GM20431 (cell line): Measurements from ENCODE around the gene PBX1.
"Not testable (repeated sequence)": the region's sequence is repeated elsewhere in the genome, so short reads cannot be mapped to it uniquely, and the experiment has no call there.

Experiments
- in situ Hi-C: fragments of 300-500 bp; cut with MseI, MboI; formaldehyde crosslinking; loops from one replicate; pipeline ENCODE4 v1.15.0; 2020; ENCODE audit warnings: low sequenced_read_pairs; ENCODE audit not compliant: unreplicated experiment

PBX1 gene

DNA sequence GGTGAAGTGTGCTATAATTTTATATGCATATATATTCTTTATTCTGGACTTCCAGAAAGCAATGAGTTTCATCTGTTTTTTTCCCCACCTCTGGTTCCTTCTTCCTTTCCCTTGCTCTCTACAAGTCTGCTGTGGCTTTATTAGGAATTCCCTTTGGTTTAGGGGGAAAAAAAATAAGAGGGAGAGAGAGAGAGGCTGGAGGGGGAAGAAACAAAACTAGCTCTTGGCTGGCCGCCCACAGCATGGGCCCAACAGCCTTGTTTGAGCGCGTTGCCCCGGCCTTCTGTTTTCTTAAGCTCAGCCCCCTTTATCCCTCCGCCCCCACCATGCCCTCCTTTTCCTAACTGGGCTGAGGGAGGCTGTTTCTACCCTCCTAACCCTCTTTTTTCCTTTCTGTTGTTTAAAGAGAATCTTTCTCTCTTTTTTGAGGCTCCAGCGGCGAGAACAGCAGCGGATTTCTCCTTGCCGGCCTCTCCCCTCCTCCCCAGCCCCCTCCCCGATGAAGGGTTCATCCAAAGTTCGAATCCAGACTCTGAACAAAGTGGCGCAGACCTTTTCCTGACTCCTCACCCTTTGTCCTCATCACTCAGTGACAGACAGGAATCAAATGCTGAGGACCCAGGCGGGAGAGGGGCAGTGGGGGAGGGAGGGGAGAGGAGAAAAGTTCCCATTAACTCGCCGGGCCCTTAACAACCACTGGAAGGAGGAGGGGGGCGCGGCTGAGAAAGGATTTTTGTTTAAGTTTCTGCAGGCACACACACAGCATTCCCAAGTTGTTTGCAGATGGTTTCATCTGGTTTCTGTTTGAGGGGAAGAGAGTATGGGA, 29.7 kb downstream of the PBX1 start:
- in situ Hi-C loops, result no loop called here

DNA sequence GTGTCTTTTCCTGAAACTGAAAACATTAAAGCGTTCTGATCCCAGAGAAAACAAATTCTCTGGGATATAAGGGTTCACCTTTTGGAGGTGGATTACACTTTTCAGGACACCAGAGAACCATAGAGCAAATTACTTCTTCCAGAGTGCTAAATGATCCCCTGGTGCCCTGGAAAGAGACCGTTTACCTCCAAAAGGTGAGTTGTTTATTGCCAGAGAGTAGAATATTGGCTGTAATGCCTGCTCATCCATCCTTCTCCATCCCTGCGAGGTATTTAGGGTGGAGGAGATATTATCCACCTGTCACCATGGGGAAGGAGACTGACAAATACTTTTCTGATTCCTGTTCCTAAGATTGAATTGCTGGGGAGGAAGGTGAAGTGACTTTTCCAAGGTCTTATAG, 30.4 kb downstream of the PBX1 start:
- in situ Hi-C loops, result no loop called here

DNA sequence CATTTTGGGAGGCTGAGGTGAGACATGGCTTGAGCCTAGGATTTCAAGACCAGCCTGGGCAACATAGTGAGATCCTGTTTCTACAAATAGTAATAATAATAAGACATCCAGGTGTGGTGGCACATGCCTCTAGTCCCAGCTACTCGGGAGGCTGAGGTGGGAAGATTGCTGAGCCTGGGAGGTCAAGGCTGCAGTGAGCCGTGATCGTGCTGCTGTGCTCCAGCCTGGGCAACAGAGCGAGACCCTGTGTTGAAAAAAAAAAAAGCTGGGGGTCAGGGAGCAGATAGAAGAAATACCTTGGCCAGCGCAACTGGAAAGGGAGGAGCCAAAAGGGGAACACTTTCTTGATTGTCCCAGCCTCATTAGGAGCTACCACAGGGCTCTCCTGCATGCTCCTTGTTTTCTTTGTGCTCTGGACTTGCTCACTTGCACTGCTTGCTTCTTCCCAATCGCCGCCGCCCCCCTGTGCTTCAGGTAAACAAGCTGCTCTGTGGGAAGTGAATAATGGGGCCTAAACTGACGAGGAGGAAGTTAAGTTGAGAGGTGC, 31.1 kb downstream of the PBX1 start:
- in situ Hi-C loops, result no loop called here

DNA sequence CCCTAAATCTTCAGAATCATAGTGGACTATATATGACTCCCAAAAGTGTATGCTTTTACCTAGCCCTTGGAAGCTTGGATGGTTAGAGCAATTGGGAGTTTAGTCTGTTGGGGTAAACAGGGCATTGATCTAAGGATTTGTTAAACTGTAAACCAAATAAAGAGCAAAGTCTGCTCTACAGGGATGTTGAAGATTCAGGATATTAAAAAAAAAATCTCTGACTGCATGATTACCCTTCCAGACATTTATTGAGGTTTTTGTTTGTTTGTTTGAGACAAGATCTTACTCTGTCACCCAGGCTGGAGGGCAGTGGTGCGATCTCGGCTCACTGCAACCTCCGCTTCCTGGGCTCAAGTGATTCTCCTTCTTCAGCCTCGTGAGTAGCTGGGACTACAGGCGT, 31.6 kb downstream of the PBX1 start:
- in situ Hi-C loops, result no loop called here

DNA sequence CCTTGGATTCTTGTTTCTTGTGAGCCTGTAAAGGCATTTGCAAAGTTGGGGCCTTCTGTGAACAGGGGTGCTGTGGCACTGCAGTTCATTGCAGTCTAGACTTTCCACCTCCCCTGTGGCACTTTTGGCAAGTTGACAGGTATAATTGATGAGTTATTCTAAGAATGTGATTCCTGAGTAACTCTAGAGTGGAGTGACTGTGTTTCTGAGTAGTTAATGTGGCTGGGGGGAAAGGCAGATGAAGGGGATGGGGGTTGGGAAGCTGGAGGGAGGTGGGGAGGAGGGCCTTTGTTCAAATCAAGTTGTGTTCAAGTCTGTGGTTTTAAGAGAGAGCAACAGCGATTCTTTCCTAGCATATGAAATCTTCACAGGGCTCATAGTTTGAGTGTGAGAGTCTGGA, 32.9 kb downstream of the PBX1 start:
- in situ Hi-C loops, result no loop called here

DNA sequence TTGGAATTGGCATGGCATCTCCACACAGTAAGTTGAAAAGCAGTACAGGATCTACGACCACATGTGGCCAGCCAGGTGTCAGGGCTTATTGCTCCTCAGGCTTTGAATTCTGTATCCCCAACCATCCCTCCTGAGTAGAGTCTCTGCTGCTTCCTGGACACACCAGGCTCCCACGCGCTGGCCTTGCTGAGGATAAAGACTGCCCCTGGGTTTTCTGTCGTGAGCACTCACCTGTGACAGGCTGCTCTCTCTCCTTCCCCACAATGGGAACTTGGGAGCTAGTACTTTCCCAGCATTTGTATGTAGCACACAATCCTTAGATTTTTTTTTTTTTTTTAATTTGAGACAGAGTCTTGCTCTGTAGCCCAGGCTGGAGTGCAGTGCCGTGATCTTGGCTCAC, 33.6 kb downstream of the PBX1 start:
- in situ Hi-C loops, result no loop called here

DNA sequence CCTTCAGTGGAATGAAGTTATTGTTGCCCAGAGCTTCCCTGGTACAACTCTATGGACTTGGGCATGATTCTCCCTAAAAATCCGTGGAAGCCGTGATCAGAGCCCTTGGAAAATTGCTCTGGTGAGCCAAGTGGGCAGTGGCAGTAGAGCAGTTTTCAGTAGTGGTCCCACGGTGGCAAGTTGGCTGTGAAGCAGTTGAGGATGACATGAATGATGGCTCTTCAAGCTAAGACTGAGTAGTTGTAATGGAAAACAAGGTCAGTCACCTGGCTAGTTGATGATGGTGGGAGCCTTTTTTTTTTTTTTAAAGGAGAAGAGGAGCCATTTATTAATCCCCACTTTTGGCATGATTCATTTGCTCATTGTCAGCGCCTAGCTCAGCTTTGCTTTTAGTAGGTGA, 36.2 kb downstream of the PBX1 start:
- in situ Hi-C loops, result no loop called here

DNA sequence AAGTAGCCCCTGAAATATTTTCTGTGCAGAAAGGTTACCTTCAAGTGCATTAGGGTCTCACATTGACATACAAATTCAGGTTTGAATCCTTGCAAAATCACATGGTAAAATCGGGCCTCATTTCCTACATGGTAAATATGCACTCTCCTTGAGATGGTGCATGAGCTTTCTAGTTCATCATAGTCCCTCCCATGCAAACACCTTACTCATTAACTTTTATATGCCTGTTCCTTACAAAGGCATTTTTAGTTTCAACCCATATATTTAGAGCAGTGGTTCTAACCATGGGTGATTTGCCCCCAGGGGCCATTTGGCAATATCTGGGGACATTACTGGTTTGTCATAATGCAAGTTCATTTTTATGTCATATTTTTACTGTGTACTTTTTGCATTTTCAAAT, 37.2 kb downstream of the PBX1 start:
- in situ Hi-C loops, result no loop called here

DNA sequence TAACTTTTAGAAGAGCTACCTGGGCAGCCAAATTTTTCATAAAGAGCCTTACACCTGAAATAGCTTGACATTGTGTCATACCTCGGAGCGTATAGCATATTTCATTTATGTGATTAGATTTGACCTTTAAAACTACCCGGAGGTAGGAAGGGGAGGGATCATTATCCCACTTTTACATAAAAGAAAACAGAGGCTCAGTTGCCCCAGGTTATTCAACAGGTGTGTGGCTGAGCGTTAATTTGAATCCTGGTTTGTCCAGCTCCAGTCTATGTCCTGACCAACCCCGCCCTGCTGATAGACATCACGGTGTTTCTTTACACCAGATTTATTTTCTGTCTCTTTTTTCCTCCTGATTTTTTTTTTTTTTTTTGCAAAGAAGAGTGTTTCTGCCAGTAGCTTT, 39.7 kb downstream of the PBX1 start:
- in situ Hi-C loops, result no loop called here

DNA sequence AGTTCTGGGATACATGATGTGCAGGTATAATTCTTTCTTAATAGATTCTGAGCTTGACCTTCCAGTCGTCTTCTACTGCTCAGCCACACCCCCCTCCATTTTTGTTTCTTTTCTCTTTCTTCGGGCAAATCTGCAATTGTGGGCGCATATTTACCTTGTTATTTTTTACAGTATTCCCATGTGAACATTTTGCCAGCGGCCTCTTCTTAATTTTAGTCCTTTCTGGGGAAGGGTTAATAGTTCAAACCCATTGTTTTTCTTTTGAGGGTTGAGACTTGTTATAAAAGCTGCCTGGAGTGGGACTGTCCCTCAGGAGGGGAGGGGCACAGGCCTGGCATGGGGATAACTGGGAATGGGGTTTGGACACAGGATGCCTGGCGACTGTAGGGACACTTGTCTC, 40.3 kb downstream of the PBX1 start:
- in situ Hi-C loops, result no loop called here

DNA sequence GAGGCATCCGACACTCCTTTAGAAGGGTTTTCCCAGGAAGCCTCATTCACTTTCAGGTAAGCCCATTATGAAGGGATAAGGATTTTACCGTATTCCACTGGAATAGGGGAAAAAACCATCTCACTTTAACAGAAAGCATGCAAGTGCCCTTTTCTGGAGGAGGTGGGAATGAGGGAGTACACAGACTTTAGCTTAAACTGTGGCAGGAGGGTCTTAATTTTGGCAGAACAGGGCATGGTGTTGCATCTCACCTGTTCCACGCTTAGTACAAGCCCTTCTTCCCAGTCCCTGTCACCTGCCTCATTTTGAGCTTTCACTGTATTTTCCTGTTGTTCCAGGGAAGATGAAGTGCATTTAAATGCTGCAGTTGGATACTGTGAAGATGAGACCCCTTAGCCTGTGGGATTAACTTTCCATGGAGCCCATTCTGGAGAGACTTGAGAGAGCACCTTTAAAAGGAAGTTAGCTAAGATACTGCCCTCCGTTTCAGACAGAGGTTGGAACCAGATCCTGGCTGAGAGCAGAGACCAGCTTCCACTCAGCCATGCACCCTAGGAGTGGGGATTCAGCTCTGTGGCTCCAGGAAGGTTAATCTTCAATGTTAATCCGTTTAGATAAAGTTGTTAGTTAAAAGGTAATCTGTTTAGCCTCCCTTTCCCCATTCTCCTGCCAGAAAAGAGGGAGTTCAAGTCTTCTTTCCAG, 42.6 kb downstream of the PBX1 start:
- in situ Hi-C loops, result no loop called here

DNA sequence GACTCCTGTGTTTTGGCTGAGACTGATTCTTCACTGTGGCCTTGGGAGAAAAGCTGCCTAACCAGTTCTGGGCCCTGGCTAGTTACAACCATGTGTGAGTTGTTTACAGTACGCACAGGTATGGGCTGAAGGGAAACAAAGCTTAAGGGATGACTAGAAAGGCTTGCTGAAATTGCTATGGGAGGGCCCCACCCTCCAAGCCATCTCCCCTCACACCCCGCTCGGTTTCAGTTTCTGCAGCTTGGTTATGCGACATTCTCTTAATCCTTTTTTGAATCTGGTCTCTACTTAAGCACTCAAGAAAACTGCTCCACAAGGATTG, 43.1 kb downstream of the PBX1 start:
- in situ Hi-C loops, result no loop called here

DNA sequence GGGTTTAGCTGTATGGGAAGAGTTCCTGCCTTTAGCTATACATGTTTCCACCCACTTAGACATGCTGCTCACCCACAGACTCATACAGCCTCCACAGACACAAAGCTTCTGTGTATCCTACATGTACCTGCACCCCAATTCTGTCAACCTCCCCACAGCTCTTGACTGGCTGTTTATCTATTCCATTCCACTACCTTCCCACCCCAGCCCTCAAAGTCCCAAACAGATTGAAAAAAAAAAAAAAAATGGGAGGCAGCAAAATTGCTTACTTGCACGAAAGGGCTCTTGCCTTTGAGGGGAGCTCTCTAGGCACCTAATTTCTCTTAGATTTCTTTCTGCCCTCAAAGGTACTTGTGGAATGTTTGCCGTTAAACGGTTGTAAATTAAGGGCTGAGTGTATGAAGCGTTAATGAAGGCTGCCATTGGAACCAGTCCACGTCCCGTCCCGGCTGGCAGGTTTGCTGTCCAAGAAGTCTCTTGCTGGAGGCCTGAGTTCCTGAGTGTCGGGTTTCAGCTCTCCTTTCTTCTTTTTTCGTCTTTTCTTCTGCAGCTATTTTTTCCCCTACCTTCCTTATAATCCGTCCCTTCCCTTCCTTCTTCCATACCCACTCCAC, 43.6 kb downstream of the PBX1 start:
- in situ Hi-C loops, result no loop called here

DNA sequence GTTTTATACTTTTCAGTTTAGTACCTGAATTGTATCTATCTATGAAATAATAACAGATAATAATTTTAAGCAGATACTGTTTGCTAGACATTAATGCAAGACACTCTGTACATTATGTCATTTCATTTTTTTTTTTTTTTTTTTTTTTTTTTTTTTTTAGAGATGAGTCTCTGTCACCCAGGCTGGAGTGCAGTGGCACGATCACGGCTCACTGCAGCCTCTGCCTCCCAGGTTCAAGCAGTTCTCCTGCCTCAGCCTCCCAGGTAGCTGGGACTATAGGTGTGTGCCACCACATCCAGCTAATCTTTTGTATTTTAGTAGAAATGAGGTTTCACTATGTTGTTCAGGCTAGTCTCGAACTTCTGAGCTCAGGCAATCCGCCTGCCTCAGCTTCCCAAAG, 44.8 kb downstream of the PBX1 start:
- in situ Hi-C loops, result not testable (repeated sequence)

DNA sequence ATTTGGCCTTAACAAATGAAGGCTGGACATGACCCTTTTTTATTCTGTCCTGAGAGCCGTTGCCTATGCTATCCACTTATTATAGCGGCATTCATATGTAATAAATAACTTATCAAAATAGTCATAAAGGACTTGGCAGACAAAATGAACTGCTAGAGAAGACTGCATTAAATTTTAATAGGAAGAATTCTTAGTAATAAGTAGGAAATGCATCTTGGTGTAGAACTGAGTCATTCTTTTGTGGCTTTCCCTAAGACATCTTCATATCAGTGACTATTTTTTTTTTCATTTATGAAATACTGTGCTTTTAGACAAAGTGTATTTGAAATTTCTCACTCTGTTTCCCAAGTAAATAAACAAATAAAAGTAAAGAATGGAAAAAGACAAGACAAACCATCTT, 45.6 kb downstream of the PBX1 start:
- in situ Hi-C loops, result no loop called here

DNA sequence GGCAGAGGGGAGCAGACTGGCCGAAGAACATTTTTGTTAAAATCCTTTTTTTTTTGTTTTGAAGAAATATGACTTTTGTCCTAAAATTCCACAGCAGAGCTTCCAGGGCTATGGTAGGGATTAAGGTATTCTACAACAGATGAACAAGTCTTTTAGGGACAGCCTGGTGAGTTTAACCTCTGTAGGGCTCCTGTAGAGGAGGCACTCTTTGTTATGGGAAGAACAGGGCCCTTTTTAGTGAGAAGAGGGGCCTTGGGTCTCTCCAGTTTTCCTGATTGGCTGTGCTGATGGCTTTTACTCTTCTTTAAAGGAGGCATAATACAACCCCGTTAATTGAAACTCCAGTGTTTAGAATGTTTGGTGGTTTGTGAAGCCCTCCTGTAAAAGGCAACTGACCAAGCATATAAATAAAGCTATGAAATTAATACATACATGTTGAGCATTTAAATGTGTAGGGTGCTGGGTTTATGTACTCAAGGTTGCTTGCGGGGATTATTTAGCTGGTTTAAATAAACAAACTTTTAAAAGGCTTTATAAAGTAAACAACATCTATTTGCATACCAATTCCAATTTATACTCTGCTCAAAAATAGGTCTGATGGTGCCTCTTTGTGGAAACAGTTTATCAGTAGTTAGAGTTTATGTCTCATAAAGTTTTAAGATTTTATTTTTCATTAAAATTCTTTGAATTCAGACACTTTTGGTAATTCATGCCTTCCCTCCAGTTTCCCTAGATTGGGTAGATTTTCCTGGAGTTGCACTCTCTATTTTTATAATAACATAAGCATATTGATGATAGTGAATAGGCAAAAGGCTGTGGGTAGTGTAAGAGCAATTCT, 46.5 kb downstream of the PBX1 start:
- in situ Hi-C loops, result no loop called here

DNA sequence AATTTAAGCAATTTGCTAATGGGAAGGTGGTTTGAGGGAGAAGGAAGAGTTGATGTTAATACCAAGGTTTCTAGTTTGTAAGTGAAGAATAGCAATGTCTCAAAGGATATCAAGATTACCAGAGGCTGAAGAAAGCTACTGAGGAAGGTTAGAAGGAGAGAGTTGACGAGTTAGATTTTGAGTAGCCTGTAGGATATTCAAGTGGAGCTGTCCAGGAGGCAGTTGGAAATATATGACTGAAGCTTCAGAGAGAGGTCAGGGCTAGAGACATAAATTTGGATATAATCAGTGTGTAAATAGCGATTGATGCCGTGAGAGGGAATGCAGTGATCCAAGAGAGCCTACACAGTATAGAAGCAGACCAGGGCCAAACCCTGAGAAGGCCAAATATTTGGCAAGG, 48.4 kb downstream of the PBX1 start:
- in situ Hi-C loops, result no loop called here

DNA sequence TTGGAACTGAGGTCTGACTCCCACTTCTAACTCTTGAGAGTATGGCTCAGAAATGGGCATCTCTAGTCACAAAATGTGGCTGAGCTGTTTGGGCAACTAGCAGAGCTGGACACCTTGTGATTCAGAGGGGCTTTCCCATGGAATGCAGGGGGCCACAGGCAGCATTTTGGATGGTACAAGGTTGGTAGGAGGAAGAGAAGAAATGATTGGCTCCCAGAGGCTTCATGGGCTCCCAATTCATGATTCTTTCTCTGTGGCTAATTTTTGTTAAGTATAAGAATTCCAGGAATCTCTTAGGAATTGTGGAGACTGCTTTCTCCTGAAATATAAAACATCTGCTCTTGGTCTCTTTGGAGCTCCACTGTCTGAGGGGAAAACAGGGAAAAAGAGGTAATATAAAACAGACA, 49.7 kb downstream of the PBX1 start:
- in situ Hi-C loops, result no loop called here

DNA sequence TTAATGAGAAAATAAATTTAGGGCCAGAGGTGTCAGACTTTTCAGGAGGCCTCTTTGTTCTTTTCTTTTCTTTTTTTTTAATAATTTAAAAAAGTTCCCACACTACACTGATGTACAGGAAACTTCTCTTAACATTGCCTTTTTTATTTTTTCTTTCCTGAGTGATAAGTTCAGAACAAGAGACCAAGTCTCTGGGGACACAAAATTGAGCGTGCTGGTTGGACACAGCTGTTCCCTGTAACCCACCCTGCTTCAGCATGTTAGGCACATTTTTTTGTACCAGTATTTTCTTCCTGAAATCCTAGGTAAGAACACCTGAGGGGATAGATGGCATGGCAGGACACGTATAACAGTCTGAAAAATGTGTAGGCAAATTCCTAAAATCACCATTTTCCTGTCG, 50.1 kb downstream of the PBX1 start:
- in situ Hi-C loops, result no loop called here

DNA sequence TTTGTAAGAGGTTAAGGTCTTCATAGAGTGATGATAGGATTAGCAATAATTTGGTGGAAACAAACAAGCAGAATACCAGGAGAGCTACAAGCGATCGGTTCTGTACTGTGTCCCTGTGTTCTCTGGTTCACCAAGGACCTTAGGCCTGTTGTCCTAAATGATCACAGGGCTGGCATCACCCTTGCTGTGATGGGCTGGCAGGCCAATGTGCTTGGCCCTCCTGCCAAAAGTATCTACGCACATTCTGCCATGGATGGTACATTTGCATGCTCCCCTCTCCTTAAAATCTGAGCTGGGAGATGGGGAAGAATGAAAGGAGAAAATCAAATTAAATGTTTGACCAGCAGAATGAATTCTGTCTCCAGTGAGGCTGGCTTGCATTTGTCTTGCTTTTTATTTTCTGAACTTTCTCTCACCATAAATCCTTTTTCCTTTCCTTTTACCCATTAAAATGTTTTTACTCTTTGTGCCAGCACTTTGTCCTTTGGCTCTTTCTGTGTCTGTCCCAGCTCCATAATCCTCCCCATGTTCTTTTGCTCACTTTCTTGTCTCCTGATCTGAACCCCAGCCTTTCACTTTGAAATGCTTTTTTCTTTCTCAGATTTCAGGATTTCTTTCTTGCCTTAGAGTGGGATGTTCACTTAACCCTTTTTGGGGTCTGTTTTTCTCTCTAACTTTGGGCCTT, 51.7 kb downstream of the PBX1 start:
- in situ Hi-C loops, result no loop called here
